ENCODE measurements around the gene DCAF7.

DNA sequence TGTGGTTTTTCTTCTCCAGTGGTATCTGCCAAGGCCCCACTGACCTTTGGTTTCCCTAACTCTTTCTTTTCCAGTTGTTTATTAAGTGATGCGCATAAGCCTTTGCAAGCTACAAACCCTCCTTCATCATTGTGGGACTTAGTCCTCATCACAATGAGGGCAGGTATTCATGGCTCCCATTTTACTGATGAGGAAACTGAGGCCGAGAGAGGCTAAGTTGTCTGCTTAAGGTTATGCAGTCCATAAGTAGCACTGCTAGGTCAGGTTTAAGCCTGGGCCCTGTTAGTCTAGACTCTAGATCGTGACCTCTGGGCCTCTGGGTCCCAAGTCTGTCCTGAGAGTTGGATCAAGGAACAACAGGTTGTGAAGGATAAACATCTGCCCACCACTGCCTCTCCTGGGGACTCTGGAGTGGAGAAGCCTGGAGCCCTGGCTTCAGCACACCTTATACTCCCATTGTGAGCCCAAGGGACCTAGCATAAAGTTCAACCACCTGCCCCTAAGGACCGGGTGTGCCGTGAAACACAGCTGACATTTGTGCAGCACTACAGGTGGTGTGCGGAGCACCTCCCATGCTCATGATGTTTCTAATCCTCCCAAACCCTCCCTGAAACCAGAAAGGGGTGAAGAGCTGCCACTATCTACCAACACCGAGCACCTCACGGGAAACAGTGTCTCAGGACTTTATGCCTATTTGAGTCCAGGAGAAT, 32.3 kb upstream of the DCAF7 start:
- TF ChIP-seq, protein P1, sequence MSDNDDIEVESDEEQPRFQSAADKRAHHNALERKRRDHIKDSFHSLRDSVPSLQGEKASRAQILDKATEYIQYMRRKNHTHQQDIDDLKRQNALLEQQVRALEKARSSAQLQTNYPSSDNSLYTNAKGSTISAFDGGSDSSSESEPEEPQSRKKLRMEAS (IDR thresholded peaks at IDR 0.05; ENCODE audit: low read depth, low read length), result no peak
- TF ChIP-seq, protein P2, sequence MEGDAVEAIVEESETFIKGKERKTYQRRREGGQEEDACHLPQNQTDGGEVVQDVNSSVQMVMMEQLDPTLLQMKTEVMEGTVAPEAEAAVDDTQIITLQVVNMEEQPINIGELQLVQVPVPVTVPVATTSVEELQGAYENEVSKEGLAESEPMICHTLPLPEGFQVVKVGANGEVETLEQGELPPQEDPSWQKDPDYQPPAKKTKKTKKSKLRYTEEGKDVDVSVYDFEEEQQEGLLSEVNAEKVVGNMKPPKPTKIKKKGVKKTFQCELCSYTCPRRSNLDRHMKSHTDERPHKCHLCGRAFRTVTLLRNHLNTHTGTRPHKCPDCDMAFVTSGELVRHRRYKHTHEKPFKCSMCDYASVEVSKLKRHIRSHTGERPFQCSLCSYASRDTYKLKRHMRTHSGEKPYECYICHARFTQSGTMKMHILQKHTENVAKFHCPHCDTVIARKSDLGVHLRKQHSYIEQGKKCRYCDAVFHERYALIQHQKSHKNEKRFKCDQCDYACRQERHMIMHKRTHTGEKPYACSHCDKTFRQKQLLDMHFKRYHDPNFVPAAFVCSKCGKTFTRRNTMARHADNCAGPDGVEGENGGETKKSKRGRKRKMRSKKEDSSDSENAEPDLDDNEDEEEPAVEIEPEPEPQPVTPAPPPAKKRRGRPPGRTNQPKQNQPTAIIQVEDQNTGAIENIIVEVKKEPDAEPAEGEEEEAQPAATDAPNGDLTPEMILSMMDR (IDR thresholded peaks at IDR 0.05; ENCODE audit: low read depth, low read length), result no peak
- TF ChIP-seq POLR2A (IDR thresholded peaks at IDR 0.05; ENCODE audit: extremely low read depth, insufficient read length), result no peak
